Measurements from ENCODE around the gene DDX3X.

- no peak for TF ChIP-seq CTCF (IDR thresholded peaks at IDR 0.05)
- no peak for TF ChIP-seq POLR2A (IDR thresholded peaks at IDR 0.05)
- no peak for TF ChIP-seq POLR2AphosphoS5 (IDR thresholded peaks at IDR 0.05)
These were observed 63.8 kb downstream of the DDX3X start for GRCh38 chrX:41397768-41398167.
